K562 (cell line): ENCODE results near the gene OXSR1. TPM values are rescaled to one million over a fixed set of nuclear protein-coding genes. Genes with fewer than 3 reads are reported as not detected.

Experiments used
- ATF1 ChIP-seq, 2 experiments: fragments of 450-650 bp in 1 of 2; IDR thresholded peaks; 2 replicates each; pipeline ENCODE4 v1.6.1; 2016; ENCODE audit warnings: missing compliant biosample characterization in 1 of 2, missing genetic modification characterization in 1 of 2
- DDX20 ChIP-seq: fragments of 450-650 bp; IDR thresholded peaks from 2 replicates; pipeline ENCODE4 v1.6.1; 2016; ENCODE audit warnings: missing genetic modification characterization, low read depth, mild to moderate bottlenecking, missing compliant biosample characterization, moderate library complexity
- DIDO1 ChIP-seq: fragments of 450-650 bp; IDR thresholded peaks from 2 replicates; pipeline ENCODE4 v1.6.1; 2016; ENCODE audit warnings: low read depth, missing biosample characterization, missing genetic modification characterization
- ESRRA ChIP-seq: fragments of 450-650 bp; IDR thresholded peaks from 2 replicates; pipeline ENCODE4 v1.6.1; 2014; ENCODE audit warnings: low read depth, mild to moderate bottlenecking, moderate library complexity, borderline replicate concordance
- FOXP4 ChIP-seq: sonication (generic); formaldehyde crosslinking; IDR thresholded peaks from 2 replicates; pipeline ENCODE4 v1.8.0; 2022; ENCODE audit warnings: mild to moderate bottlenecking, missing genetic modification reagents, borderline replicate concordance
- HEY1 ChIP-seq: fragments of 250-450 bp; sonication (Bioruptor Pico); IDR thresholded peaks from 2 replicates; pipeline ENCODE4 v1.5.0; 2020; ENCODE audit warnings: mild to moderate bottlenecking, moderate library complexity, borderline replicate concordance
- HIVEP1 ChIP-seq: fragments of 250-450 bp; sonication (Bioruptor Pico); IDR thresholded peaks from 2 replicates; pipeline ENCODE4 v1.4.0; 2020; ENCODE audit warnings: mild to moderate bottlenecking
- KLF13 ChIP-seq: fragments of 450-650 bp; IDR thresholded peaks from 2 replicates; pipeline ENCODE4 v1.6.1; 2016; ENCODE audit warnings: missing genetic modification characterization, low read depth, mild to moderate bottlenecking, missing compliant biosample characterization, moderate library complexity, borderline replicate concordance
- MBD2 ChIP-seq: sonication (generic); IDR thresholded peaks from 2 replicates; pipeline ENCODE4 v1.6.1; 2016; ENCODE audit warnings: low read depth, borderline replicate concordance
- NR4A1 ChIP-seq, 2 experiments: fragments of 250-450 bp in 1 of 2; fragments of 450-650 bp in 1 of 2; sonication (Bioruptor Pico) in 1 of 2; IDR thresholded peaks; 2 replicates each; pipeline versions ENCODE4 v1.4.0 to v1.6.1; 2016 to 2020; ENCODE audit warnings: mild to moderate bottlenecking in 2 of 2, missing compliant biosample characterization in 1 of 2, missing genetic modification characterization in 1 of 2, moderate library complexity in 1 of 2
- PCBP2 ChIP-seq: fragments of 200-400 bp; formaldehyde crosslinking; IDR thresholded peaks from 2 replicates; pipeline ENCODE4 v1.6.1; 2018; ENCODE audit warnings: low read length, low read depth, mild to moderate bottlenecking, moderate library complexity; ENCODE audit not compliant: poor library complexity, severe bottlenecking
- POLR2A ChIP-seq: fragments of 450-650 bp; conservative IDR thresholded peaks from 2 replicates; pipeline ENCODE4 v1.6.1; 2016
- PTBP1 ChIP-seq: fragments of 200-400 bp; formaldehyde crosslinking; IDR thresholded peaks from 2 replicates; pipeline ENCODE4 v1.6.1; 2017; ENCODE audit warnings: low read depth, low read length
- SMAD1 ChIP-seq: fragments of 150-350 bp; IDR thresholded peaks from 2 replicates; pipeline ENCODE4 v1.6.1; 2014; ENCODE audit warnings: low read length, low read depth; ENCODE audit not compliant: partially characterized antibody
- SREBF1 ChIP-seq: fragments of 150-350 bp; IDR thresholded peaks from 2 replicates; pipeline ENCODE4 v1.6.1; 2014; ENCODE audit warnings: antibody characterized with exemption, low read depth, low read length, borderline replicate concordance
- TAF7 ChIP-seq: fragments of 450-650 bp; IDR thresholded peaks from 2 replicates; pipeline ENCODE4 v1.6.1; 2016; ENCODE audit warnings: missing genetic modification characterization, missing compliant biosample characterization
- ZNF121 ChIP-seq: sonication (generic); formaldehyde crosslinking; conservative IDR thresholded peaks from 2 replicates; pipeline ENCODE4 v1.8.0; 2022; ENCODE audit warnings: missing genetic modification reagents
- ZNF24 ChIP-seq: fragments of 450-650 bp; IDR thresholded peaks from 2 replicates; pipeline ENCODE4 v1.6.1; 2016
- ZNF444 ChIP-seq: fragments of 250-450 bp; sonication (Bioruptor Pico); IDR thresholded peaks from 2 replicates; pipeline ENCODE4 v1.4.0; 2020; ENCODE audit warnings: mild to moderate bottlenecking, moderate library complexity
- polyA plus RNA-seq, 8 experiments: library from polyadenylated mRNA; depleted of rRNA in 4 of 8; stranded (reverse) in 5 of 8; unstranded in 3 of 8; fragments of >200 nt; fragmentation: Nextera tagmentation in 2 of 8; fragmentation: Illumina TruSeq in 1 of 8; extraction: Ambion mirVana in 2 of 8; extraction: Trizol in 1 of 8; gene quantifications; 2 replicates each; pipeline versions ENCODE4 v1.2.1 to v1.2.3, GENCODE V29; 2011 to 2014; ENCODE audit warnings: inconsistent platforms in 1 of 8, missing spikeins in 1 of 8
- total RNA-seq, 7 experiments: library from RNA; depleted of rRNA in 6 of 7; stranded (reverse); fragments of >200 nt in 6 of 7; fragmentation: Illumina TruSeq in 2 of 7; extraction: Trizol in 2 of 7; gene quantifications; 2 replicates each; pipeline versions ENCODE4 v1.2.1 to v1.2.3, GENCODE V29; 2011 to 2021; ENCODE audit warnings: low replicate concordance in 1 of 7
- TF ChIP-seq, protein P1 (sequence below), 2 experiments: fragments of 200-800 bp in 1 of 2; sonication (Bioruptor generic) in 1 of 2; sonication (generic) in 1 of 2; formaldehyde crosslinking in 1 of 2; IDR thresholded peaks in 1 of 2; conservative IDR thresholded peaks in 1 of 2; 2 replicates each; pipeline versions ENCODE4 v1.5.0 to v1.6.1; 2016 to 2020; ENCODE audit warnings: missing compliant biosample characterization in 1 of 2, missing genetic modification characterization in 1 of 2, missing genetic modification reagents in 1 of 2
- TF ChIP-seq, protein P2 (sequence below): fragments of 450-650 bp; formaldehyde crosslinking; IDR thresholded peaks from 2 replicates; pipeline ENCODE4 v1.4.0; 2022; ENCODE audit warnings: missing genetic modification characterization
- TF ChIP-seq, protein P3 (sequence below): fragments of 250-450 bp; sonication (Bioruptor Pico); IDR thresholded peaks from 2 replicates; pipeline ENCODE4 v1.5.0; 2021

The OXSR1 gene
- total and polyA plus RNA-seq, 9 of the 15 experiments (the other 6 are each of a cell fraction or from before 2014, with no cell fraction given) = 15.7 to 87.6 (median 48.7) TPM

DNA sequence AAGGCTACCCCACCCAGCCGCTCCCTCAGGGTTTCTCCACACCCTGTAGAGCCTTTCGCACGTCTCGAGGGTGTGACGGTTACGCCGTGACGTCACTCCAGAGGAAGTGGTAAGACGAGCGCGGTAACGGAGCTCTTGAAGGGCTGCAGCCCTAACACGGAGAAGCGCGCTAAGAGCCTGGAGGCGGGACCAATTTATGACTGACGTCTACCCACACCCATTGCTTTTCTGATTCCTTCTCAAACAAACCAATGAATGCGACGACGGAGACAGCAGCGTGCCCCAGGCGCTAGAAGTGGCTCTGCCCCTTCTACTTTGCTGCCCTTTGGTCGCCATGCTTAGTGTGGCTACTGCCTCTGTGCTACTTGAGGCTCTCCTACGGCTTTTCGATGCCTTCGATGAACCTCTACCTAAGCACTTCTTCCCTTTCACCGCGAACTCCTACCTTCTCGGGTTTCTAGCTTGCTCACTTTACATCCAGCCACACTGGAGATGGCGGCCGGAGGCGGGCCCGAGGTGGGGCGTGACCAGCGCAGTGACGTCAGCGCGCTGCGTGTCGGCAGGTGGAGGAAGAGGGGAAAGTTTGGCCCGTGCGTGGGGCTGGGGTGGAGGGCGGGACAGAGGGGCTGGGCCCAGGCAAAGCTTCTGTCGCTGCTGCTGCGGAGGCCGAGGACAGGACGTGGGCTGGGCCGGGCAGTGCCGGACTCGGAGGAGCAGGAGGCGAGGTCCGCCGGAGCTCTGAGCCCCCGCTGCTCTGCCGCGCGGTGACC is at the start of gene OXSR1 (continued):
- TF ChIP-seq, protein P1, sequence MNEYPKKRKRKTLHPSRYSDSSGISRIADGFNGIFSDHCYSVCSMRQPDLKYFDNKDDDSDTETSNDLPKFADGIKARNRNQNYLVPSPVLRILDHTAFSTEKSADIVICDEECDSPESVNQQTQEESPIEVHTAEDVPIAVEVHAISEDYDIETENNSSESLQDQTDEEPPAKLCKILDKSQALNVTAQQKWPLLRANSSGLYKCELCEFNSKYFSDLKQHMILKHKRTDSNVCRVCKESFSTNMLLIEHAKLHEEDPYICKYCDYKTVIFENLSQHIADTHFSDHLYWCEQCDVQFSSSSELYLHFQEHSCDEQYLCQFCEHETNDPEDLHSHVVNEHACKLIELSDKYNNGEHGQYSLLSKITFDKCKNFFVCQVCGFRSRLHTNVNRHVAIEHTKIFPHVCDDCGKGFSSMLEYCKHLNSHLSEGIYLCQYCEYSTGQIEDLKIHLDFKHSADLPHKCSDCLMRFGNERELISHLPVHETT (CRISPR knock-in tag; conservative IDR thresholded peaks at IDR 0.05 in 1 of 2, IDR thresholded peaks at IDR 0.05 in 1 of 2) = peak in 1 of 2 experiments; percentile 85; a peak in 2 of 4 replicates
- TF ChIP-seq ATF1 (CRISPR knock-in tag; IDR thresholded peaks at IDR 0.05) (peak; percentile 91), ATF1 (tag; IDR thresholded peaks at IDR 0.05) (peak; percentile 100), SMAD1 (no peak), KLF13 (tag) (peak; percentile 85; the same call in 1 of the 2 replicates), MBD2 (peak; percentile 91), HEY1 (CRISPR knock-in tag) (no peak), DDX20 (tag) (no peak), POLR2A (peak; percentile 86), ZNF24 (no peak), ESRRA (peak; percentile 89), DIDO1 (peak; percentile 67; the same call in 1 of the 2 replicates), ZNF444 (CRISPR knock-in tag) (no peak), FOXP4 (CRISPR knock-in tag) (peak; percentile 63; the same call in 1 of the 2 replicates), PCBP2 (no peak), TAF7 (tag) (0 out of 2 replicates have a peak, but pooled peaks have one; percentile 28), NR4A1 (CRISPR knock-in tag; IDR thresholded peaks at IDR 0.05) (no peak), NR4A1 (tag; IDR thresholded peaks at IDR 0.05) (no peak), HIVEP1 (CRISPR knock-in tag) (no peak), ZNF121 (CRISPR knock-in tag) (no peak), SREBF1 (peak; percentile 17; the same call in 1 of the 2 replicates), PTBP1 (no peak; the same call in 1 of the 2 replicates)
- TF ChIP-seq, protein P2, sequence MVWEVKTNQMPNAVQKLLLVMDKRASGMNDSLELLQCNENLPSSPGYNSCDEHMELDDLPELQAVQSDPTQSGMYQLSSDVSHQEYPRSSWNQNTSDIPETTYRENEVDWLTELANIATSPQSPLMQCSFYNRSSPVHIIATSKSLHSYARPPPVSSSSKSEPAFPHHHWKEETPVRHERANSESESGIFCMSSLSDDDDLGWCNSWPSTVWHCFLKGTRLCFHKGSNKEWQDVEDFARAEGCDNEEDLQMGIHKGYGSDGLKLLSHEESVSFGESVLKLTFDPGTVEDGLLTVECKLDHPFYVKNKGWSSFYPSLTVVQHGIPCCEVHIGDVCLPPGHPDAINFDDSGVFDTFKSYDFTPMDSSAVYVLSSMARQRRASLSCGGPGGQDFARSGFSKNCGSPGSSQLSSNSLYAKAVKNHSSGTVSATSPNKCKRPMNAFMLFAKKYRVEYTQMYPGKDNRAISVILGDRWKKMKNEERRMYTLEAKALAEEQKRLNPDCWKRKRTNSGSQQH (CRISPR knock-in tag) = no peak; the same call in 1 of the 2 replicates
- TF ChIP-seq, protein P3, sequence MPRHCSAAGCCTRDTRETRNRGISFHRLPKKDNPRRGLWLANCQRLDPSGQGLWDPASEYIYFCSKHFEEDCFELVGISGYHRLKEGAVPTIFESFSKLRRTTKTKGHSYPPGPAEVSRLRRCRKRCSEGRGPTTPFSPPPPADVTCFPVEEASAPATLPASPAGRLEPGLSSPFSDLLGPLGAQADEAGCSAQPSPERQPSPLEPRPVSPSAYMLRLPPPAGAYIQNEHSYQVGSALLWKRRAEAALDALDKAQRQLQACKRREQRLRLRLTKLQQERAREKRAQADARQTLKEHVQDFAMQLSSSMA (CRISPR knock-in tag) = peak; percentile 100
